RPMI8226 (cell line): Measurements from ENCODE around the gene LPAR5.
A peak's percentile ranks its signal among the peaks of the same experiment; 100 is the strongest.

Source experiments
- DNase-seq: peaks from one replicate; pipeline ENCODE4 v3.0.0-alpha.2; 2015

The LPAR5 gene

DNA sequence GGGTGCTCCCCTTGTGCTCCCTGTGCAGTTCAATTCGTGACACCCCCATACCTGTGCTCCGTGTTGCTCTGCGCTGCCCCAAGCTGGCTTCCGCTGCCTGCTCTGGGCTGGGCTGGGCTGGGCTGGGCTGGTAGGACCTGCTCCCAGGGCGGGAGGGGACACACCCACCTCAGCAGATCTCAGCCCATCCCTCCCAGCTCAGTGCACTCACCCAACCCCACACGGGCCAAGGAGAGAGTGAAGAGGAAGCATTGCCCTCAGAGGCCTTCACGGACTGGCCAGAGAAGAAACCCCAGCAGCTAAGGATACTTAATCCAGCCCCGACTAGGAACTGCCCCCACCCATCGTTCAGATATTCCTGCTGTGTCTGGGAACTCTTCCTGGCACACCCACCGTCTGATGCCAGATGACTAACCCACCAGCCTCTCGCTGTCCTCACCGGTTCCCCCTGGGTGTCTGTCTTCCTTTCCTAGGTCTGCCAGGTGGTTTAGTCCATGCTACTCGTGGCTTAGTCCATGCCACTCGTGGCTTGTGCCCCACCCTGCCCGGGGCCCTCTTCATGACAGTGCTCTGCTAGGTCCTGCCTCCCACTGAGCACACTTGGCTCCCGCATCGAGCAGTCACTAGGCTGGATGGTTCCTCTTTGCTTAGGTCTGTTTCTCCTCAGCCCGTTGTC, at the start of gene LPAR5:
TSS of gene LPAR5 (minus strand) at position 104 of the 676 bp plus-strand sequence. CDS start 14,711 bp downstream, outside the sequence.
- no peak for DNase-seq

DNA sequence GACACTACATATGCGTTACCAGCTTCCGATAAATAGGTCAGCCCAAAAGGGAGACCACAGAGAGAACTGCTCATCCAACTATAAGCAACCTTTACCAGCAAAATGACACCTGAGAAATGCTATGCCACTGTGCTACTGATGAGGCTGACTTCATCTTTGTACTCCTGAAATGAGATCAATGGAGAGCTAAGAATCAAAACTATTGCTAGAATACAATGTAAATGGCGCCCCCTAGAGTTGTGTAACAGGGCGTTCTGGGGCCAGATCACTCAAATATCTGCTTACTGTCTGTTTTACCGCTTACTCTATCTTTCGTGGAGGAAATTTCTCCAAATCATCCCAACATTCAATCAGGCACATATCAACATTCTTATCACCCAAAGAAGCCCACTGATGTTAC, 48.9 kb upstream of the LPAR5 start:
- DNase-seq = peak; percentile 63

DNA sequence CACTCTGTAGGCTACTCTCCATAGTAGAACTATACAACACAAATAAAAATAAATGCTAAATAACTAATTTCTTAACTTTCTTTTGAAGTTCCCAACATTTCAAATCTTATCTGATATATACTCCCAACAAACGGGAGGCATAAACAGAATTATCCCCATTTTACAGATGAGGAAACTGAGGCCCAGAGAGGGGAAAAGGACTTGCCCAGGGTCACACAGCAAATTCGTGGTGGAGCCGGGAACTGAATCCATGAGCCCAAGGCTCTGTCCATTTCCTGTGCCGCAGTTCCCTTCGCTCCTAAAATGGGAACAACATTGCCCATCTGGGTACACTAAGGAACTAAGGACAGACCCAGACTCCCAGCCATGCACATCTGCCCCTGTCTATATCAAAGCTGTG, 41.2 kb upstream of the LPAR5 start:
- DNase-seq = no peak

DNA sequence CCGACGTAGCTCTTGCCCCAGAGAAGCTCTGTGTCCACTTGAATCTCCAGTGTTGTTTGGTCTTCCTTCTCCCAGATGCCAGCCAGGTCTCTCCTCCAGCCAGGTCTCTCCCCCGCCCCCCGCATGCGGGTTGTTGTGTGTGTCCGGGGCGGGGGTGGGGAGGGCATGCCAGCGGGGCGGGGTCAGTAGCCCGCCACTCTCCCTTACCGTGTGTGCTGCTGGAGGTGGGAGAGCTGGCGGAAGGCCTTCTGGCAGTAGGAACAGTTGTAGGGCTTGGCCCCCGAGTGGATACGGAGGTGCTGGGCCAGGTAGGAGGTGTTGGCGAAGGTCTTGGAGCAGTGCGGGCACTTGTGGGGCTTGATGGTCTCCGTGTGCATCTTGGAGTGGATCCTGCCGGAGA, 36.4 kb upstream of the LPAR5 start:
- no peak for DNase-seq

DNA sequence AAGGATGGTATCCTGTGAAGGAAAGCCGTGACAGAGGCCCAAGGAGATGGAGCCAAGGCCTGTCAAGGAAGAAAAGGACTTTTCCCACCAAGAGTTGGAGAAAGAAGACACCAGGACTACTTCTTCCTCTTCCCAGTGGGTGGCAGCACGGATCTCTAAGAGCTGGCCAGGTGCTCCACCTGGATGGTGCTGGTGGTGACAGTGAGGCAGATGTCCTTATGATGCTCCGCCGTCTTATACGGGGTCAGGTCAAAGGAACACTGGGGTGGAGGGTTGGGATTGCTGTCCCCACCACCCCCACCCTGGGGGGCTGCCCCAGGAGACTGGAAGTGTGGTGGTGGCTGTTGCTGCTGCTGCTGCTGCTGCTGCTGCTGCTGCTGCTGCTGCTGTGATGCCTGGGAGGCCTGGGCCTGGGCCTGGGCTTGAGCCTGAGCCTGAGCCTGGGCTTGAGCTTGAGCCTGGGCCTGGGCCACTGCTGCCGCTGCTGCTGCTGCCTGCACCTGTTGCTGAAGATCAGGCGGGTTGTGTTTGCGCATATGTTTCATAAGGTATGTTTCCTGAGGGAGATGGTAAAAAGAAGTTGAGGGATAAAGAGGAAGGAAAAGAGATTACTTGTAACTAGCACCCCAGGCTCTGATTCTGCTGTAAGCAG, 31.9 kb upstream of the LPAR5 start:
- DNase-seq = peak; percentile 31

DNA sequence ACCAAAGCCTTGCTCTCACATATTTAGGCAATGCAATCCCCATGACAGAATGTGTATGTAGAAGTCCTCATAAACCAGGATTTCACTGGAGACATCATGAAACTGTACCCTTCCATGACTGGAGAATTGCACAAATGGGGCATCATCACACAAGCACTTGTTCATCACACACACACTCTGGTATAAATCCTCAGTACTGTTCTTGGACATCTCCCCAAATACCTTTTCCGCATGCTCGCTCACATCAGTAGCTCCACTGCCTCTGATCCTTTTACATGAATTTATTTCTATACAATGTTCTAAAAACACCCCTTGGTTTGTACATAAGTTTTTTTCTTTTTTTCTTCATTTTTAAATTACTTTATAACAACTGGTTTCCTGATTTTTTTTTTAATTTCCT, 30.5 kb upstream of the LPAR5 start:
- DNase-seq = no peak

DNA sequence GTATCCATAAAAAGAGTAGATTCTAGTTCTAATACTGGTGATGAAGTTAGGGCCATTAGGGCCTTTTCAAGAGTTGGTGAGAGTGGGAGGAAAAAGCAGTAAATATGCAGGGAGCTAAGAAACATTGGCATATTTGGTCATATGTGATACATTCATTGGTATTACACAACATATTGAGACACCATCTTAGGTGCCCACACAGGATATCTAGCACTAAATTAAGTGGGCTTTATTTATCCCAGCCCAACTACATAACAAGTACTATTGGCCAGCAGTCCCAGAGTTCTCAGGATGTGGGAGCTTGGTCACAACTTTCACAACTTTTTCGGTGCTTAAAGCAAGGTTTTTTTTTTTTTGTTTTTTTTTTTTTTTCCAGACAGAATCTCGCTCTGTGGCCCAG, 29.1 kb upstream of the LPAR5 start:
- no peak for DNase-seq

DNA sequence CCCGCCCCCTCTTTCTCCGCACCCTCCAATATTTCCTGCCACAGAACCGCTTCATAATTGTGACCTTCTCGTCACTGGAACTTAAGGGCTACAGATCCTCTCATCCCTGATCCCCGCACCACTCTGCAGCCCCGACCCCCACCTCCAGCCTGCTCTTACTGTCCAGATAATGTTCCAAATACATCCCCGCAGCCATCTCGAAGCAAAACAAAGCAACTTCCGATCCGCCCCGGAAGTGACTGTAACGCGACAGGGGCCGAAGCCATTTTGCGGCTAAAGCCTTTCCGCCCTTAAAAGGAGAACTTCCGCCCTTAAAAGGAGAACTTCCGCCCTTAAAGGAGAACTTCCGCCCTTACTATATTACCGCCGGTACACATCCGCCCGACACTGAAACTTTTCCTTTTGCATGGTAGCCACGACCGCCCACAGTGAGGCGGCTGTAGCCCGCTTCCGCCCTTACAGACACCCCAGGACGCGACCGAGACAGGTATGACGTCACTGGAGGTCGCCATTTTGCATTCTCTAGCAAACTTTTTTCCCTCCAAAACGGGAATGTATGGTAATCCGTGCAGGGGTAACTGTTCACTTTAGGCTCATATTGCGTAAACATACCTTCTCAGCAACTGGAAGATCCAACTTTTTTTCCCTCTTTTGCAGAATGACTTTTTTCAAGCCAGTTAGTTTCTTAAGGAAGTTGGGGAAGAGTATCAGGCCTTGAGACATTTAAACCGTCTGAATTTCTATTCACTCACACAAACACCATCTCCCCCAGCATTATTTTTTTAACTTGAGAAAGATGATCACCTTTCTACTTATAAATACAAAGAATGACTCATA, 27.4 kb upstream of the LPAR5 start, which contains the start of gene ING4:
TSS of gene ING4 (minus strand) at position 214 of the 837 bp plus-strand sequence. CDS start at position 196, 18 bp downstream.
- DNase-seq = peak; percentile 99

DNA sequence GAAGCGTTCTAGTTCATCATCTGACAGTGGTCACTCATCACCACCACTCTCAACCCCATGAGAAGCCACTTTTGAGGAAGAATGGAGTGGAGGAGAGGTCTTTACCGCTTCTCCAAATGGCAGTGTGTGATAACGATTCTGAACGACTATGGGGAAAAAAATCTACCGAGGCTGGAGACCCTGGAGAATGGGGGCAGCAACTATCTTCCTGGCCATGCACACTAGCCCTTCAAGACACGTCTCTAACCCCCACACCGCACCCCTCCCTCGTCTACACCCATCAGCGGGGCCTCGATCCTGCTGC, 26.8 kb upstream of the LPAR5 start:
- no peak for DNase-seq

DNA sequence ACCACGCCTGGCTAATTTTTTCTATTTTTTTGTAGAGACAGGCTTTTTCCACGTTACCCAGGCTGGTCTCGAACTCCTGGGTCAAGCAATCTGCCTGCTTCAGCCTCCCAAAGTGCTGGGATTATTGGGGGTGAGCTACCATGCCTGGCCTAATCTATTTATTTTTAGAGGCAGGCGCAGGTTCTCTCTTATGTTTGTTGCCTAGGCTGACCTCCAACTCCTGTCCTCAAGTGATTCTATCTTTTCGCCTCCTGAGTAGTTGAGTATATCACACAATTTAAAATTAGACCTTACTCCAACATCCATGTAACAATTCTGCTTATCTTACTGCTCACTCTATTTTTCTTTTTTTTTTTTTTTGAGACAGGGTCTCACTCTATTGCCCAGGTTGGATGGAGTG, 18.2 kb upstream of the LPAR5 start:
- DNase-seq = no peak

DNA sequence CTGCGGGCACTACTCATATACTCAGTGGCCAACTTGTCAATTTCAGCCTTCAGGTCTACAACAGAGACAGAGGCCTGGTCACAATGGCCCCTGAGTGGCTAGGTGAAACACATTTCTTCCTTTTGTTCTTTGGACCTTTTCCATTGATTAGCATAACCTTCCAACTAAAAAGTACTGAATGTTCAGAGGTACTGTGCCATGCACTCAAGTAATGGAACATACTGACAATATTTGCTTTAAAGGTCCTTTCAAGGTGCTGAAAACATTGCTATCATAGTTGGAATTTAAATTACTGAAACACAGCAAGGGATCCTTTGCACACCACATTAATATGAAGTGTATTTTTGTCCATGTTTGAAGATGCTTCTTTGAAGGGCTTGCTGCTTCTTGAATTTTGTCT, 17.6 kb upstream of the LPAR5 start:
- DNase-seq = no peak

DNA sequence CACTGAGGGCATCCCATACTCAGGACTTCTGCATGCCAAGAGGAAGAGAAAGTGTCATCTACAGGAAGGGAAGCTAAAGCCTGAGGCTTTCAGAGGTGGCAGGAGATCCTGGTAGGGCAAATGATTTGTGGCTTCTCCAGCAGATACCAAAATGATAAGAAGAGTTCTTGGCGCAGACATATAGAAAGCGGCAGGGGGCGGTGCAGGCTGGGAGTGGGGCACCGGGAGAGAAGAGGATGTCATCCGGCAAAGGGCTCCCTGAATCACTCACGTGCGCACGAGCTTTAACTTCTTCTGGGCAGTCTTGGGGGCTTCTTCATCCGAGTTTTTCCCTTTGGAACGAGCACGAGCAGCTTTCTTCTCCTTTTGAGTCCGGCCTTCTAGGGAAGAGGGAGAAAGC, 16.6 kb upstream of the LPAR5 start:
- DNase-seq = no peak

DNA sequence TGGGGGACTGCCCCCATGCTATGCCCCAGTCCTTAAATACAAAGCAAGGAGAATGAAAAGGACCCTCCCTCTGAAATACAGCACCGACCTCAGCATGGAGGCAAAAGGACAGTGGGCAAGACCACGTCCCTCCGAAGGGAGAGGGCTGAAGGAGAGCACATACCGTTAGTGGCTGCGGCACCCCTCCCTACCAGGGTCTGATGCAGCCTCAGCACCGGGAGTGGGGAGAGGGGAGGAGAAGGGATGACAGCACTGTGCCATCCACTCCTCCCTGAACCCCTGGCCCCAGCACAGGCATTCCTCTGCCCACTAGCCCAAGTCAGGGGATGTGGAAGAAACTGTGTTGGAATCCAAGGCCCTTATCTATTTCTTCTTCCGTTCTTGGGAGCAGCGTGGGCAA, 15.1 kb upstream of the LPAR5 start:
- DNase-seq = no peak

DNA sequence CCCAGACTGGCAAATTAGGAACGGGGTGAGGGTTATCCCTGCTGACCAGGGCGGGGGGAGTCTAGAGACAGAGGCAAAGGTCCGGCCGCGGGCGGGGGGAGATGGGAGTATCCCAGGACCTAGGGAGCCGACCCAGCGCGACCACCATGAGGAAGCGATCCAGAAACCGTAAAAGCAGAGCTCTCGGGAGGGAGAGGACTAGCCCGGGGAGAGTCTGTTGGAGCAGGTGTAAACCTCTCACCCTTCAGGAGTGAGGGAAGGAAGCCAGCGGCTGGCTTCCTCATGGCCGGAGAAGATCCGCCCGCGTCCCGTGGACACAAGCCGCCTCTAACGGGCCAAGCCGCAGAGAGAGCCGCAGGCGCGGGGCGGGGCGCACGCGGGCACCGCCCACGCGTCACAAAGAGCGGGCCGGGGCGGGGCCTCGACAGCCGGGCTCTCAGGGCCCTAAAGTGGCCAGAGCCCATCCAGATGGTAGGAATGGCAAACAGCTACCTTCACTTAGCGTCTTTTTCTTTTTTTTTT, 11.4 kb upstream of the LPAR5 start, which contains the start of gene ACRBP:
TSS of gene ACRBP (minus strand) at position 350 of the 522 bp plus-strand sequence. CDS start at position 284, 66 bp downstream.
- peak; percentile 50 for DNase-seq

DNA sequence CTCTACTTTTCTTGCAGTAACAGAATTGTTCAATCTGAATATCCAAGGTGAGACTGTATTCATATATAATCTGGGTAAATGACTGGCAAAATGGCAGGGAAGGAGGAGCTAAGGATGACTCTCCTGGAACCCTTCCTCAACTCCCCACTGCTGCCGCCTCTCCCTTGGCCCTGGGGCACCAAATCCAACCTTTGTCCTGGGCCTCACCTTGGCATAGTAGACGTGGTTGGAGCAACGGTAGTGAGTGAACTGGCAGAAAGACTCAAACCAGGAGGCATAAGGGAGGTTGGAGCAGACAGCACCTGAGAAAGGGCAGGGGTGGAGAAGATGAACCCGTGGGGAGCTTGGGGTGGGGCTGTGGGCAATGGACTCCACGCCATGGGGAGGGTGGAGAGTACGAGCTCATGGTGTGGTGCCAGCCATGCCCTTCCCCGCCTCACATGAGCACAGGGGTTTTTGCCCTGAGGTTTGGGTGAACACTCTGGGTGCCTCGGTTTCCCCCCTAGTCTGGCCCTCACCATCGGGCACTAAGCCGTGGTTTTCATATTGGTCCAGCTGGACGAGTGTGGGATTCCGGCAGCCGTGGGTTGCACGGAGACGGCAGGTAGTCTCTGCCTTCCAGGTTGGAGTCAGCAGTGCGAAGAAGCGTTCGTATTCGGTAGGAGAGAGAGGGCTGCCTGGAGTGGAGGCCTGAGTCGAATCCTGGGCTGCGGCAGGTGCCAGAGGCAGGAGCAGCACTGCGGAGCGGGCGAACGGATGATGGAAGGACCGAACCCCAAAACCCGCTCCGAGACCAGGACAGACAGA, 10.7 kb upstream of the LPAR5 start:
- no peak for DNase-seq

DNA sequence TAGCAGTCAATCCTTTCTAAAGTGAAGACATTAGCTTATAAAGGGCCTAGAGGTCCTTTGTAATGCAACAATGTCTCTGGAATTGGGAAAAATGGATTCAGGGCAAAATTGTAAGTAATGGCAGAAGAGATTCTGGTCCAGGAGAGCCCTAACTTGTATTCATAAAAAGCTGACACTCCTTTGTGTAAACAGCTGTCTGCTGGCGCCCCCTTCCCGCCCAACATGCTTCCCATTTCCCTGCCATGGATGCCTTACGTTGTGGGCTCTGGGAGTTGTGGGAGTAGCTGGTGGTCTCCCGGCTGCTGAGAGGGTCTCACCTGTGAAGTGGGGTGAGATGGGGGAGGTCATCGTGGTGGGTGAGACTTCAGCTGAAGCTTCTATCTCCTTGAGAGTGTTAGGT, 9.1 kb upstream of the LPAR5 start:
- no peak for DNase-seq

DNA sequence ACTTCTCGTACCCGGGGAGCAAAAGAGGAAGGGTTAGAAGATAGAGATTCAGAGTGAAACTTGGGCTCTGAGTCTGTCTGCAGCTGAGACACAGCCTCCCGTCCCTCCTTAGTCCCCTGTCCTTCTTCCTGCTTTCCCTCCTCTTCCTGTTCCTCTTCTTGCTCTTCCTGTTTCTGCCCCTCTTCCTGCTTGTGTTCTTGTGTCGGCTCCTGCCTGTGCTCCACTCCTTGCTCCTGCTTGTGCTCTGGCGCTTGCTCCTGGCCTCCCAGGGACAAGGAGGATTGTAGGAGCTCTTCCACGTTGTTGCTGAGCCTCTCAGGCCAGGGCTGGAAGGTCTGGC, 8.5 kb upstream of the LPAR5 start:
- no peak for DNase-seq

DNA sequence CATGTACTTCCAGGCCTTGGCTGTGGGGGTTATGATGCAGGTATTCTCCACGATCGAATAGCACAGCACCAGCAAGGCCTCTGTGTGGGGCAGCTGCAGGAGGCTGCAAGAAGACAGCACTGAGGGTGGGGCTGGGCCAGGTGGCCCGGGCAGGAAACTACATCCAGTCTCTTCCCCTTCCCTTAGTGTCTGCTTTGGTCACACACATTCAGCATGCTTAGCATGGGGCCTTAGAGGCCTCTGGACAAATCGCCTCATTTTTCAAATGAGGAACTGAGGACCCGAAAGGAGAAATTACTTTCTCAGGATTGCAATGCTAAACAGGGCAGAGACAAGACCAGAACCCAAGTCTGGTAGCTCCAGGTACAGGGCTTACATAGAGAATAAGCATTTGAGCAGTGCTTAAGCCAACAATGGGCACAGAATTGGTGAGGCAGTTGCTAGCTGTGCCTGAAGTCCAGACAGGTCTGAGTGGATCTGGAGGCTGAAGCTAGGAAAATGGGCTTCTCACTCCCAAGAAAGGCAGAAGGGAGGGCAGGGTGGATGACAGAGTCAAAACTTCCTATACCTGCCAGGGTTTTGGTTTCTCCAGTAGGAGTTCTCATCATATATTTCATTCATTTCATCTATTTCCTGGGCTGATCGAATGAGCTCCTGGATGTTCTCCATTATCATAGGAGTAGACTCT, 8.0 kb upstream of the LPAR5 start:
- DNase-seq = peak; percentile 15

DNA sequence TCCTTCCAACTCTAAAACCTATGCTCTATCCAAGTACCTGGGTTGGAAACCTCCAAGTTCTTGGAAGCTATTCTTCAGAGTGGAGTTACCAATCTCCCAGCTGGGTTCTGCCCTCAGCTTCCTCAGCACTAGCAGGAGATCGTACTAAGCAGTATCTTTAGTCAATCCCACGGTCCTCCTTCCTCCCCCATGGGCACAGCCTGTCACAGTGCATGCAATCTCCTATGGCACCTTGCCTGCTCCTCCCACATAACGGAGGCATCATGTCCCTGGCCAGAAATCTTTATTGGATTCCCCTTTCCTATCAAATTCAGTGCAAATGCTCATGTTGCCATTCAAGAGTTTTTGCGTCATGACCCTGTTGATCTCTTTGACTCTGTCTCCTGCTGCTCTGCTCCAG, 5.4 kb upstream of the LPAR5 start:
- DNase-seq = no peak

DNA sequence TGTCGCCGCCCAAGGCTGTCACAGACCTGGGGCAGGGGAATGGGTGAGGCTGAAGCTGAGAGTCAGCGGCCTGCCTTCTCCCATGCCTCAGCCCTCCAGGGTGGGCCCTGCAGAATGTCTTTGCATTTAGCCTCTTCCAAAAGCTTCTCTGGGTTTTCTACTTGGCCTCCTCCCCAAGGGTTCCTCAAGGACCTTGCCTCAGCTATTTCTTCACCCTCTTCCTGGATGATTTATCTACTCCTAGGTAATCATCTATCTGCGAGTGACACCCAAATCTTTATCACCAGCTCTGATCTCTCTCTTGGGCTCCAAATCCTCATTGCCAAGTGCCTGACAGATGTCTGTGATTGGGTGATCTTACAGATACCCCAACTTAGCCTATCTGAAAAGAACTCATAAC, 4.7 kb upstream of the LPAR5 start:
- no peak for DNase-seq

DNA sequence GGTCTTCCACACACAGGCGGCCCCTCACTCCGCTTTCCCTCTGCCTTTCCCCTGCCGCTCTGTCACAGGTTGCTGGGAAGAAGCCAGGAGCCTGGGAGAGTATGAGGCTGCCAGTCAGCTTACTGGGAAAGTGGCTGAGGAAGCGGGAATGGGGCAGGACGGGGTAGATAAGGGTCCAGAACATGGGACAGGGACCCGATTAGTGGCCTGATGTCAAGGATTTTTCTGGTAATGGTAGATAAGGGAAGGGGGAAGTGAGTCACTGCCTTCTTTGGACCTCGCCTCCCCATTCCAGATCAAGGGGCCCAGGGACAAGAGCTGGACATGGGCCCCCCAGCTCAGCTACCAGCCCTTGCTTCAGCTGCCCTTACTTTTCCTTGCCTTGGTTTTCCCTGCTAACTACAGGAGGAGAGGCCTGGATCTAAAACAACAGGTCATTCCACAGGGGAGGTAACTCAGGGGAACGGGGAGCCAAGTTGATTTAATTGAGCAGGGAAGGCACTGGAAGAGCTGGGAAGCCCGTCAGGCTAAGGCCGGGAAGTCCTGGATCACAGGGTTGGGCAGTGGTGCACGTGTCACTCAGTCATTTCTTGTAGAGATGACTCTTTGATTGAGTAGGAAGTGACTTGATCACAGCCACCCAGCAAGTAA, 3.5 kb upstream of the LPAR5 start:
- DNase-seq = no peak

DNA sequence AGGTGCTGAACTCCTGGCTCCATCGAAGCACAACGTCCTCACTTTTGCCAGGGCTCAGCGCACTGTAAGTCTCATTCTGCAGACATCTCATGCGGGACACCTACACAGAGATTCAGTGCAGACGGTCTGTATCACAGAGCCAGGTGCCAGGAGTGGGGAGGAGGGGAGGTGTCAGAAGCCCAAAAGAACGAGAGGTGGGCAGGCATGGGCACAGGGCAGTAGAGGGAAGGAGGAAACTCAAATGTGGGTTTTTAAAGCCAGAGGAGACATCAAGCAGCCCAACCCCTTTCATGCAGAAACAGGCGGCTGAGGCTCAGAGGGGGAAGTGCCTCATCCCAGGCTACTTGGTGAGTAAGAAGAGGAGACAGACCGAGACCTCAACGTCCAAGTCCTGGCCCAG, 2.5 kb upstream of the LPAR5 start:
- no peak for DNase-seq
